PC-9 (cell line): ENCODE data around the gene DPH7. TPM values are rescaled to one million over a fixed set of nuclear protein-coding genes. Genes with fewer than 3 reads are reported as not detected.
"Not testable (repeated sequence)": the region's sequence is repeated elsewhere in the genome, so short reads cannot be mapped to it uniquely, and the experiment has no call there.

Experiments used
- Bru-seq: library from RNA; stranded (reverse); fragments of 400-500 nt; gene quantifications from one replicate; lab custom pipeline; 2021; lab: Mats Ljungman, UMichigan
- BruChase-seq, 2 experiments: library from RNA; stranded (reverse); fragments of 400-500 nt; gene quantifications; one replicate each; lab custom pipeline; 2021; lab: Mats Ljungman, UMichigan
- BruUV-seq: library from RNA; stranded (reverse); fragments of 400-500 nt; replicated peaks from 2 replicates; lab custom pipeline; 2021; lab: Mats Ljungman, UMichigan
- CTCF ChIA-PET: fragments of 300-600 bp; sonication (Branson Sonifier 250); formaldehyde crosslinking; loops from one replicate; lab custom pipeline; 2022; ENCODE audit warnings: antibody characterized with exemption; lab: Charles Lee
- POLR2A ChIA-PET: fragments of 300-600 bp; sonication (Branson Sonifier 250); formaldehyde crosslinking; loops from one replicate; lab custom pipeline; 2022; ENCODE audit warnings: antibody characterized with exemption; ENCODE audit not compliant: unreplicated experiment; lab: Charles Lee
- DNase-seq, 2 experiments: peaks; one replicate each; pipeline versions ENCODE4 v3.0.0 to v3.0.0-alpha.2; 2015 to 2022; ENCODE audit warnings: mixed read lengths in 1 of 2
- H2AFZ ChIP-seq: fragments of 200-600 bp; sonication (generic); 2 replicates; pipeline ENCODE4 v1.8.1; 2017; ENCODE audit warnings: antibody characterized with exemption
- H3F3A ChIP-seq: fragments of 200-600 bp; sonication (generic); 2 replicates; pipeline ENCODE4 v1.8.1; 2017; ENCODE audit warnings: antibody characterized with exemption, mild to moderate bottlenecking, low read depth; ENCODE audit not compliant: insufficient read depth
- H3K27ac ChIP-seq: fragments of 200-600 bp; sonication (generic); 2 replicates; pipeline ENCODE4 v1.6.1; 2016; ENCODE audit warnings: mixed run types
- H3K27me3 ChIP-seq: fragments of 200-600 bp; sonication (generic); 2 replicates; pipeline ENCODE4 v1.6.1; 2016; ENCODE audit warnings: low read depth, mixed run types; ENCODE audit not compliant: insufficient read depth
- H3K36me3 ChIP-seq: fragments of 200-600 bp; sonication (generic); 2 replicates; pipeline ENCODE4 v1.6.1; 2016; ENCODE audit warnings: low read depth, mixed run types
- H3K4me1 ChIP-seq: fragments of 200-600 bp; sonication (generic); replicated peaks from 2 replicates; pipeline ENCODE4 v1.6.1; 2016; ENCODE audit warnings: mixed run types; ENCODE audit not compliant: insufficient read depth
- H3K4me2 ChIP-seq: fragments of 200-600 bp; sonication (generic); 2 replicates; pipeline ENCODE4 v1.6.1; 2017; ENCODE audit warnings: mixed run types
- H3K4me3 ChIP-seq: fragments of 200-600 bp; sonication (generic); 2 replicates; pipeline ENCODE4 v1.6.1; 2016; ENCODE audit warnings: mixed run types
- H3K79me2 ChIP-seq: fragments of 200-600 bp; sonication (generic); 2 replicates; pipeline ENCODE4 v1.6.1; 2017; ENCODE audit warnings: low read depth, mixed run types
- H3K9me2 ChIP-seq: fragments of 200-600 bp; sonication (generic); 2 replicates; pipeline ENCODE4 v1.8.1; 2017; ENCODE audit warnings: mild to moderate bottlenecking; ENCODE audit not compliant: insufficient read depth
- H3K9me3 ChIP-seq: fragments of 200-600 bp; sonication (generic); 2 replicates; pipeline ENCODE4 v1.8.1; 2016; ENCODE audit warnings: low read depth; ENCODE audit not compliant: insufficient read depth
- H4K20me1 ChIP-seq: fragments of 200-600 bp; sonication (generic); 2 replicates; pipeline ENCODE4 v1.8.1; 2017; ENCODE audit not compliant: insufficient read depth
- EZH2 ChIP-seq: fragments of 200-600 bp; sonication (generic); IDR thresholded peaks from 2 replicates; pipeline ENCODE4 v1.8.0; 2017; ENCODE audit warnings: antibody characterized with exemption, low read depth
- intact Hi-C: fragments of 100-400 bp; cut with micrococcal nuclease; formaldehyde crosslinking; loops from one replicate; pipeline ENCODE4 v1.10.0; 2022; ENCODE audit not compliant: unreplicated experiment
- long read RNA-seq: library from polyadenylated mRNA; stranded (forward); transcript quantifications from one replicate; pipeline ENCODE4 v2.0.0, GENCODE V29; 2022
- total RNA-seq: library from RNA; stranded (reverse); gene quantifications from 2 replicates; pipeline ENCODE4 v1.2.3, GENCODE V29; 2021
- TF ChIP-seq, protein P1 (sequence below): fragments of 200-600 bp; sonication (generic); conservative IDR thresholded peaks from 2 replicates; pipeline ENCODE4 v1.6.1; 2017; ENCODE audit warnings: mixed run types, antibody characterized with exemption, mild to moderate bottlenecking, moderate library complexity

The DPH7 gene
- total RNA-seq: 48.5 and 52.2 TPM in 2 replicates
- Bru-seq, nascent RNA: percentile 70 among the genes with signal in this experiment
- percentile 80 among the genes with signal in this experiment for BruChase-seq, experiment 1, labeled RNA remaining after a 2-hour chase
- percentile 79 among the genes with signal in this experiment for BruChase-seq, experiment 2, labeled RNA remaining after a 6-hour chase
- long read RNA-seq, transcript DPH7-201 (9 exons, 1,847 nt): major isoform, 9 of 69 reads
- long read RNA-seq, partial matches to known transcripts: 4 of 69 reads
- long read RNA-seq, other reads (novel, unspliced or antisense): 54 of 69 reads

DNA sequence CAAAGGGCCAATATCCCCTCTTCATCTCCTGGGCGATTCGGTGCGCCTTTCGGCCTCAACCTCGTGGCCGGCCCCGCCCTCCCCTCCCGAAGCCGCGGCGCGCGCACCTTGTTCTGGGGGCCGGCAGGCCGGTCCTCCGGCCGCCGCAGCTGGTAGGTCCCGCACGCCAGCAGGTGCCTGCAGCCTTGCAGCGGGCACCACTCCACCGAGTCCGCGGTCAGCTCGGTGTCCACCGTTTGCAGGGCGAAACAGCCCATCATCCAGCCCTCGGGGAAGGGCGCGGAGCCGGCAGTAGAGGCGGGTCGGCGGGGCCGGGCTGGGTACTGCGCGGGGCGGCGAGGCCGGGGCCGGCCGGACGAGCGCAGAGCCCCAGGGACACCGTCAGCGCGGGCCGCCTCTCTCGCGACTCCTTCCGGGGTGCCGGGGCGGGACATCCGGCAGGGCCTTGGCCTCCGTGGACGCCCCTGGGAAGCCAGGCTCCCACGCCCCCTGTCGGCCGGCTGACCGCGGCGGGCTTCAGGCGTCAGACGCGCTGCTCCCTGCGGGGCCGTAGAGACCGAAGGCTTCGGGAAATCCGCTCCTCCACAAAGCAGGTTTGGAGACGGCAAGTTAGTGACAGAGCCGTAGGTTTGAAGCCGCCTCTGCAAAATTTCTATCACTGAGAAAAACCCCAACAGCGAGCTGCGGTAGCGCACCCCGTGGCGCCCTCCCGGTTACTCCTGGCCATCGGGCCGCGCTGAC is at the start of gene DPH7:
Gene DPH7 (minus strand): TSS at position 408 of the 741 bp plus-strand sequence. CDS start 148 bp downstream, at position 260.
- DNase-seq: peak; percentile 76 to 97
- POLR2A ChIA-PET: interaction anchor here (0.7 kb wide), 1 partner anchor 515 kb away, joined by 12 read pairs; no protein-coding TSS in a partner anchor
- no TSS peak for BruUV-seq

GRCh38 chr9:137627406-137627805 is 48.7 kb upstream of the DPH7 start:
- POLR2A ChIA-PET: not testable (repeated sequence)

More for the DNA sequence above, at the start of gene DPH7:
- H3K4me3 ChIP-seq: peak within 1 kb of the TSS; percentile 89
- H3K79me2 ChIP-seq: peaks cover 35% of the 10 kb centered on the region
- CTCF ChIA-PET: no interaction called here
- peaks cover 25% of the 10 kb centered on the region for H4K20me1 ChIP-seq
- no peaks in the 10 kb centered on the region for H3K9me2 ChIP-seq
- peaks cover 17% of the 10 kb centered on the region for H3K4me1 ChIP-seq
- peaks cover 15% of the 10 kb centered on the region; the same call in 1 of the 2 replicates for H3K36me3 ChIP-seq
- peaks cover 21% of the 10 kb centered on the region; the same call in 1 of the 2 replicates for H3F3A ChIP-seq
- TF ChIP-seq EZH2: no peak
- TF ChIP-seq, protein P1, sequence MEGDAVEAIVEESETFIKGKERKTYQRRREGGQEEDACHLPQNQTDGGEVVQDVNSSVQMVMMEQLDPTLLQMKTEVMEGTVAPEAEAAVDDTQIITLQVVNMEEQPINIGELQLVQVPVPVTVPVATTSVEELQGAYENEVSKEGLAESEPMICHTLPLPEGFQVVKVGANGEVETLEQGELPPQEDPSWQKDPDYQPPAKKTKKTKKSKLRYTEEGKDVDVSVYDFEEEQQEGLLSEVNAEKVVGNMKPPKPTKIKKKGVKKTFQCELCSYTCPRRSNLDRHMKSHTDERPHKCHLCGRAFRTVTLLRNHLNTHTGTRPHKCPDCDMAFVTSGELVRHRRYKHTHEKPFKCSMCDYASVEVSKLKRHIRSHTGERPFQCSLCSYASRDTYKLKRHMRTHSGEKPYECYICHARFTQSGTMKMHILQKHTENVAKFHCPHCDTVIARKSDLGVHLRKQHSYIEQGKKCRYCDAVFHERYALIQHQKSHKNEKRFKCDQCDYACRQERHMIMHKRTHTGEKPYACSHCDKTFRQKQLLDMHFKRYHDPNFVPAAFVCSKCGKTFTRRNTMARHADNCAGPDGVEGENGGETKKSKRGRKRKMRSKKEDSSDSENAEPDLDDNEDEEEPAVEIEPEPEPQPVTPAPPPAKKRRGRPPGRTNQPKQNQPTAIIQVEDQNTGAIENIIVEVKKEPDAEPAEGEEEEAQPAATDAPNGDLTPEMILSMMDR: peak; percentile 85
- peak within 1 kb of the TSS; percentile 92 for H3K4me2 ChIP-seq
- peak within 1 kb of the TSS; percentile 55 for H3K27ac ChIP-seq
- H2AFZ ChIP-seq: peak within 1 kb of the TSS; percentile 79
- no peaks in the 10 kb centered on the region for H3K9me3 ChIP-seq
- intact Hi-C loops: loop anchor here (2.0 kb wide), 1 partner anchor 34 kb away; no protein-coding TSS in a partner anchor
- H3K27me3 ChIP-seq: no peaks in the 10 kb centered on the region

GRCh38 chr9:137626464-137626863 is 47.7 kb upstream of the DPH7 start:
- no peaks in the 10 kb centered on the region for H3K9me2 ChIP-seq
- no peak overlapping the region for H3K27ac ChIP-seq
- H3K4me3 ChIP-seq: no peak overlapping the region
- intact Hi-C loops: no loop called here
- 0 out of 2 replicates have a peak, but pooled peaks cover under 1% of the 10 kb centered on the region for H3K4me1 ChIP-seq
- POLR2A ChIA-PET: no interaction called here
- peaks cover 64% of the 10 kb centered on the region for H4K20me1 ChIP-seq
- H3K9me3 ChIP-seq: no peaks in the 10 kb centered on the region
- no peak overlapping the region for H3K4me2 ChIP-seq
- H3K27me3 ChIP-seq: no peaks in the 10 kb centered on the region
- DNase-seq: no peak
- peaks cover 96% of the 10 kb centered on the region for H3K79me2 ChIP-seq
- CTCF ChIA-PET: no interaction called here
- H3F3A ChIP-seq: no peaks in the 10 kb centered on the region
- no peaks in the 10 kb centered on the region for H3K36me3 ChIP-seq
- no peak for TF ChIP-seq EZH2
- TF ChIP-seq, protein P1: no peak
- no TSS peak for BruUV-seq
- no peak overlapping the region for H2AFZ ChIP-seq

More at GRCh38 chr9:137627406-137627805, 48.7 kb upstream of the DPH7 start:
- DNase-seq, H3K27me3 ChIP-seq, H3K9me3 ChIP-seq, H3K9me2 ChIP-seq, BruUV-seq, H3K36me3 ChIP-seq, intact Hi-C loops, H2AFZ ChIP-seq, H3K4me2 ChIP-seq, H3K4me3 ChIP-seq, H3K4me1 ChIP-seq, CTCF ChIA-PET, H3F3A ChIP-seq, H3K27ac ChIP-seq: not testable (repeated sequence)
- Histone ChIP-seq H4K20me1 (peaks cover 66% of the 10 kb centered on the region), H3K79me2 (peaks cover 97% of the 10 kb centered on the region)

- not testable (repeated sequence) for H3K4me3 ChIP-seq, BruUV-seq
Observed at GRCh38 chr9:137622211-137622610, 43.5 kb upstream of the DPH7 start.

More at GRCh38 chr9:137622211-137622610, 43.5 kb upstream of the DPH7 start:
- Histone ChIP-seq H4K20me1 (peaks cover 48% of the 10 kb centered on the region), H3K79me2 (peaks cover 90% of the 10 kb centered on the region), H3F3A (peaks cover 28% of the 10 kb centered on the region), H3K4me1 (peaks cover 24% of the 10 kb centered on the region)
- H3K9me3 ChIP-seq, DNase-seq, H3K27ac ChIP-seq, H3K9me2 ChIP-seq, H3K27me3 ChIP-seq, H3K36me3 ChIP-seq, intact Hi-C loops, H2AFZ ChIP-seq, POLR2A ChIA-PET, H3K4me2 ChIP-seq: not testable (repeated sequence)
- CTCF ChIA-PET: interaction anchor here (0.7 kb wide), 1 partner anchor 334 kb away, joined by 7 read pairs; no protein-coding TSS in a partner anchor
